ENCODE measurements around the gene TEX29.

DNA sequence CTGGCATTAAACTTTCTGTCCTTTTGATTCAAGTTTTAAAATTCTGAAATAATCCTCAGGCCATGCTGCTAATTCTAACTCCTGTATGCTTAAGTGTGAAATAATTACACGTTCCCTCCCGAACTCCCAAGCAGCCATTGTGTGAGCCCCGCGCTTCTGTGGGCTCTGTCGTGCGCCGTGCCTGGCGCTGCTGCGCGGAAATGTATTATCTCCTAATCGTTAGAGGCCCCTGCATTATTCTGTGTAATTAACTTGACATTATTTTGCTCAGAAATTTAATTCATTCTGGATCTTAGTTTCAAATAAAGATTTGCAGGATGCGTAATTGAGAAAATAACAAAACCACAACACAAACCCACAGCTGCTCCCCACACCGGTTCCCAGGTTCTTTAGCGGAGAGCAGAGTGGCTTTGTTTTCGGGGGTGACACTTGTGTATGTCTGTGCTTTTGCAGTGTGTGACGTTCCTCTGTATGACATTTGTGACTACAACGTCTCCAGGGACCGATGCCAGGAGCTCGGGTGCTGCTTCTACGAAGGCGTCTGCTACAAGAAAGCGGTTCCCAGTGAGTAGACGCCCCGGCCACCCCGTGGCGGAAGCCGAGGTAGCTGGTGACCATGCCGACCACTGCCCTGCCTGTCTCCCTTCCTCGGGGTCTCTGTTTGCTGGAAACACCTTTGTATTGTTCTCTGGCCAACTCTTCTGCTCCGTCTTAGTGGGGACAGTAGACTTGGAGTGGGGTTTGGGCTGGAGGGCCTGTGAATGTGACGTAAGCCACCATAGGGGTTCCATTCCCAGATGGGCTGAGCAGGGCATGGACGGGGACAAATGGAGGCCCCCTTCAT is 7.5 kb downstream of the TEX29 start:
- TF ChIP-seq POLR2A (IDR thresholded peaks at IDR 0.05): no peak
- TF ChIP-seq, protein P1, sequence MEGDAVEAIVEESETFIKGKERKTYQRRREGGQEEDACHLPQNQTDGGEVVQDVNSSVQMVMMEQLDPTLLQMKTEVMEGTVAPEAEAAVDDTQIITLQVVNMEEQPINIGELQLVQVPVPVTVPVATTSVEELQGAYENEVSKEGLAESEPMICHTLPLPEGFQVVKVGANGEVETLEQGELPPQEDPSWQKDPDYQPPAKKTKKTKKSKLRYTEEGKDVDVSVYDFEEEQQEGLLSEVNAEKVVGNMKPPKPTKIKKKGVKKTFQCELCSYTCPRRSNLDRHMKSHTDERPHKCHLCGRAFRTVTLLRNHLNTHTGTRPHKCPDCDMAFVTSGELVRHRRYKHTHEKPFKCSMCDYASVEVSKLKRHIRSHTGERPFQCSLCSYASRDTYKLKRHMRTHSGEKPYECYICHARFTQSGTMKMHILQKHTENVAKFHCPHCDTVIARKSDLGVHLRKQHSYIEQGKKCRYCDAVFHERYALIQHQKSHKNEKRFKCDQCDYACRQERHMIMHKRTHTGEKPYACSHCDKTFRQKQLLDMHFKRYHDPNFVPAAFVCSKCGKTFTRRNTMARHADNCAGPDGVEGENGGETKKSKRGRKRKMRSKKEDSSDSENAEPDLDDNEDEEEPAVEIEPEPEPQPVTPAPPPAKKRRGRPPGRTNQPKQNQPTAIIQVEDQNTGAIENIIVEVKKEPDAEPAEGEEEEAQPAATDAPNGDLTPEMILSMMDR (IDR thresholded peaks at IDR 0.05 in 4 of 5, conservative IDR thresholded peaks at IDR 0.05 in 1 of 5): no peak

Measured in gastrocnemius medialis (tissue), 4 donors.